Measurements from ENCODE around the gene EXOC3L4.
"Not testable (repeated sequence)": the region's sequence is repeated elsewhere in the genome, so short reads cannot be mapped to it uniquely, and the experiment has no call there.

The EXOC3L4 gene

DNA sequence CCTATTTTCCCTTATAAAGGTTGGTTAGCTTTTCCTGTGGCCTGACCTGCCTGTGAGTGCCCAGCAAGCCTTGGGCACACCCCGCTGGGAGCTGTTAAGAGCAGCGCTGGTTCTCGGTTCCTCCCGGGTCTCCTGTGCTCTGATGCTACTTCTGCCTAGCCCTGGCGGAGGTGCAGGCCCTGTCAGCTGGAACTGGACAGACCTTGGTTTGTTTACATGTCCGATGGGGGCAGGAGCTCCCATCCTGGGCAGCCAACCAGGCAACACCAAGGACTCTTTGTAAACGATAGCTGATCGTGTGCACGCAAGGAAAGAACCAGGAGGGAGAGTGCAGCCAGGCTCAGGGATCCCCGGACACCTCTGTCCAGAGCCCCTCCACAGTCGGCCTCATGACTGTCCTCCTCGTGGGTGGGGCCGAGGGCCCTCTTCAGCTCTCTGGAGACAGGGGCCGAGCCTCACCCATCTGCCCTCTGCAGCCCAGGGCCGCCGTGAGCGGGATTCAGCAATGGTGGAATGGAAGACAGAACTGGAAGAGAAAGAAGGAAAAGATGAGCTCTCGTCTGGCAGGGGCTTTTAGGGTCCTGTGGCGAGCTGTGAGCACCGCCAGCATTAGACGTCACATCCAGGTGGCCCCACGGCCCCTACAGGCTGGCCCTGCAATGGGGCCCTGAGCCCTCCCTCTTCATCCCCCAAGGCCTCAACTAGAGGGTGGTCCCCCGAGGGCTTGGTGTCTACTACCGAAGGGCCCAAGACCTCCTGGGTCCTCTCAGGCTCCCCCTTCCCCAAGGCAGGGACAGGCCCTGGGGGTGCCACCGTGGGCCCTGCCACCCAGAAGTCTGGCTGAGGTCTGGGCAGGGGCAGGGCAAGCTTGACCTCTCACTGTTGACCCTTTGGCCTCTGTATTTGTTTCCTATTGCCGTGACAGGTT lies 41.1 kb downstream of the EXOC3L4 start:
- DNase-seq = no peak

GRCh38 chr14:103136388-103137271 lies 42.1 kb downstream of the EXOC3L4 start:
- DNase-seq = no peak

DNA sequence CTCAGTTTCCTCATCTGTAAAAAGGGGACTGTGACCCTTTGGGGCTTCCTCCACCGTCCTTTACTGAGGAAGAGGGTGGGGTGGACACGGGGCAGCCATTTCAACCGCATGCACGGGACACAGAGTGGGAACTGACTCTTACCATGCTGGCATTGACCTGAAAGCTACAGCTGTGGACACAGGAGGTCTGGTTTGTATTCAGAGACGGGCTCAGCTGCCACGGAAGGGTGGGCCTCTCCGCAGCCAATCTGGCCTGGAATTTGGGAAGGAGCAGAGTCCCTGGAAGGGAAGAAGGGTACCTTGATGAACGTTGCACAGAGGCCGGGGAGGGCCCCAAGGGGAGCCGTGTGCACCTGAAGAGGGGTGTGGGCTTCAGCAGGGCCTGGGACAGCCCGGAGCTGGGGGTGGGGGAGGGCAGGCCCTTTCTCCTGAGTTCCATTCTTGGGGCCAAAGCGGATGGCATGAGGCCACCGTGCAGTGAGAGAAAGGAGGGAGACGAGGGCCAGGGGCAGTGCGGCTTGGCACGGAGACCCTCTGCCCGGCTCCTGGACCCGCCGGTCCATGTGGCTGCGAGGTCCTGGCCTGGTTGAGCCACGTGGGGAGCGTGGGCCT lies 43.3 kb downstream of the EXOC3L4 start:
- DNase-seq = no peak

GRCh38 chr14:103138301-103139131 lies 44.0 kb downstream of the EXOC3L4 start:
- DNase-seq = no peak

DNA sequence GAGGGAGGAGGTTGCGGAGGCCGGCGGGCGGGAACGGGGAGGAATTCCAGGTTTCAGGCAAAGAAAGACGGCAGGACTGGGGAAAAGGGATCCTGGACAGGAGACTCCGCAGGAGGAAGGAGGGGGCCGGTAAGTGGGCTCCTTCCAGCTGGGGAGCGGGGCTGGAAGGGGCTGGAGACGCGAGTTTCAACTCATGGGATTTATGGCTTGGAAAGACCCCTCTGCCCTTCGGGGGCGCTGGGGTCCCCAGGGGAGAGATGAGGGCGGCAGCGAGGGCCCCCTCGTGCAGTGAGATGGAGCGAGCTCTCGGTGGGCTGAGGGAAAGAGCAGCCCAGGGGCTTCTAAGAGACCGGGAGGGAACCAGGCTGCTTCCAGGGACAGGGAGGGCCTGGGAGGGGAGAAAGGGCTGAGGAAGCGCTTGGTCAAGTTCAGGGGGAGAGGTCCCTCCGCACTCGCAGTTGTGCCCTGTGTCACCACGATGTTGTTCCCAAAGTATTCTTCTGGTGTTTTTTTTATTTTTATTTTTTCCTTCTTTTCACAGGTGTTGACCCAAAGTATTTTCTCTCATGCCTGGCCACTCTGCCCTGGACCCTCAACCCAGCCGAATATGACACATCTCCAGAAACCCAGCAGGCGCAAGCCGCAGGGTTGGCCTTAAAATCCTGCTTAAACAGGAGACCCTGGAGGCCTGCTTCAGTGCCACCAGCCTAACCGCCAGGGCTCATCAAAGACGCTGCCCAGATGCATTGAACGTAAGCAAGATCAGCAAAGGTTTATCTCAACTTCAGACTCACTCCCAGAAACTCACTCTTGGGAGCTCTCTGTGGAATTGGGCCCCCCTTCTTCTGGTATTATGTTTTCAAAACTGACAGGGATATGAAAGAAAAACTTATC lies 44.9 kb downstream of the EXOC3L4 start:
- DNase-seq = no peak

DNA sequence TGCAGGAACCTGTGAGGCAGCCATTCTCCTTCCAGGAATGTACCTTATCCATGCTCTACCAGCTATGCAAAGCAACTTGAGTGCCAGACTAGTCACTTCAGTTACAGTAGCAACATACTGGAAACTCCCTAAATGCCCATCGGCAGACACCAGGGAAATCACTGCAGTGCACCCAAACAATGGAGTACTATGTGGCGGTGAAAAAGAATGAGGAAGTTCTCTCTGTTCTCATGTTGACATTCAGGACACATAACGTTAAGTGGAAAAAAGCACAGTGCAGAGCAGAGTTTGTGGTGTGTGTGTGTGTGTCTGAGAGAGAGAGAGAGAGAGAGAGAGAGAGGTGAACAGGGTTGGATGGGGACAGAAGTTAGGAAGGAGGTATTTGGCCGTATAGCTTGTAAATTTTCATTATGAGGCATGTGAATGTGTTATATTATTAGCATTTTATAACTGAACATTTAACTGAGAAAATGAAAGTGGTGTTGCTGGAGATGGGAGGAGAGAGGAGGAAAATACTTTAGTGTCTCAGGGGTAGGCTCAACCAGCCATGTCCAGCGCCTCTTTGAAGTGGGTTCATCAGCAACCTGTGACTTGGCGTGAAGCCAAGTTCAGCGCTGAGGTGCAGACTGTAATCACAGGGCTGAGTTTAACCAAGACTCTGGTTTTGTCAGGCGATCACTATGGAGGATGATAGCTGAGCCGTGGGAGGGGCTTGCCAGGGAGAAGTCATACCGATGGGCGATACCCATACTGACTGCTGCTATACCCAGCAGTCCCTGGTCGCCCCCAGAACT lies 46.0 kb downstream of the EXOC3L4 start:
- DNase-seq = no peak

DNA sequence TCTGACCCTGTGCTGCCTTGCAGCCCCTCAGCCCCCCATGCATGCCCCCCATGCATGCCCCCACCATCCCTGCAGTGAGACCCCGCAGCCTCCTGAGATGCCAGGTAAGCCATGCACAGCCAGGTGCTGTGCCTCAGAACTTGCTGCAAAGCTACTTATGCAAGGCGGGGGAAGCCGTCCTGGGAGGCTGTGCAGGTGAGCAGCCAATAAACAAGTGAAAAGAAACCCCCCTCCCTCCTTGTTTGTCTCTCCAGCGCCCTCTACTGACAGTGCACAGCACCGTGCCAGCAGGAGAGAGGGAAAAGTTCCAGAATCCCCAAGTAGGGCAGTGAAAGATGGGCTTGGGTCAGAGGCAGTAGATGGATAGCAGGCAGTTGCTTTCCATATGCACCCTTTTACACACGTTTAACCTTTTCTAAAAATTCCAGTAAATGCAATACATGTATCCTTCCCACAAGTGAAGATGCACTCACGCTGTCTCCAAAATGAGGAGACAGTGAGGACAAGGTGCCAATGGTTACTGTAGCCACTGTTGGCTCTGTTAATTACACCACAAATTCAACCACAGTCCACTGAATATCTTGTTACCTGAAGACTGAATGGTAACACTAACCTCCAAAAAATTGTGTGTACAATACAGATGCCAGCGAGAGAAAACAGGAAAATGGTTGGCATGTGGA lies 46.7 kb downstream of the EXOC3L4 start:
- no peak for DNase-seq

- no peak for DNase-seq
Observed at GRCh38 chr14:103142026-103142425, 47.5 kb downstream of the EXOC3L4 start.

- DNase-seq = no peak
Observed at GRCh38 chr14:103142721-103143302, 48.3 kb downstream of the EXOC3L4 start.

DNA sequence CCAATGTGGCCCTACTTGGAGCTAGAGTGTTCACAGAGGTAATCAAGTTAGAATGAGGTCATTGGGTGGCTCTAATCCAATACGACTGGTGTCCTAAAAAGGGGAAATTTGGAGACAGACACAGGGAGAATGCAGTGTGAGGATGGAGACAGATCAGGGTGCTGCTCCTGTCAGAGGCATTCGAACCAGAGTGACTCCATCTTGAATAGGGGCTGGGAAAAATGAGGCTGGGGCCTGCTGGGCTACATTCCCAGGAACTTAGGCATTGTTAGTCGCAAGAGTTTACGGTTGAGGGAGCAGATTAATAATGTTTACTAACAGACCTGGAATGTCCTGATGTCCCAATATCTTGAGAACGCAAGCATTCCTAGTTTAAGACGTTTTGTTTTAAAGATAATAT lies 49.0 kb downstream of the EXOC3L4 start:
- DNase-seq = no peak

DNA sequence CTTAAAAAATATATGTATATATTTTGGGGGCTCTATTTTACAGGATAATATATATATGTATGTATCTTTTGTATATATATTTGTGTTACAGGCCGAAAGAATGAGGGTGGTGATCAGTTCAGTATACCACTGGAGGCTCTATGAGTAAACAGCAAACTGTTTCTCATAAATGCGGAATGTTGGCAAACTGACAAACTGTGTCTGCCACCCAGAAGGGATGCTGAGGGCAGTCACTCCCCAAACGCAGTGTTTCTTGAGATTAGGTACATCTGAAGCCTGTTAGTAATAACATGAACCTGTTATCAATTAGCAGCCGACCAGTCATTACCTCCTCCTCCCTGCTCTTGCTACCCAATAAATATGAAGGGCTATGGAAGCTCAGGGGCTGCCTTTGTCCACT lies 49.6 kb downstream of the EXOC3L4 start:
- no peak for DNase-seq

DNA sequence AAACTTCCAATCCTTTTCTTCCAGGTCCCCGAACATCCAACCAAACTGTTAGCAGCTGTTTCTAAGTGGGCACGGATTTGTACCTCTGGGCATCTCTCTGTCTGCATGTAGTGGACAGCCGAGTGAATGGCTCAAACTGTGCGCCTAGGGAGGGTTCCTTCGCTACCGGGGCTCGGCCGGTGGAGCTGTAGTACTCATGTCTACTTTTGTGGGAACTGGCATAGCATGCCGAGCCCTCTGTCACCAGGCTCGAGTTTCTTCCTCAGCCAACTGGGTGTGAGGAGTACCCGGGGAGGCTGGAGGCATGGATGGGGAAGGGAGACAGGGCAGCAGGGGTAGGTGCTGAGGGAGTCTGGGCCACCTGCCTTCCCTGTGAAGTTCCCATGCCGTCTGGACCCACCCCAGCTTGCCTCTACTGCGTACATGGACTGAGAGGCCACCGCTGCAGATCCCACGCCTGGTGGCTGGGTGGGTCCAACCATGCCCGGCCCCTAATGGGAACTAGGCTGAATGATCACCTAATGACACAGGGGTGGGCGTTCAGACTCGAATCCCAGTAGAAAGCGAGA lies 51.7 kb downstream of the EXOC3L4 start:
- DNase-seq = no peak

DNA sequence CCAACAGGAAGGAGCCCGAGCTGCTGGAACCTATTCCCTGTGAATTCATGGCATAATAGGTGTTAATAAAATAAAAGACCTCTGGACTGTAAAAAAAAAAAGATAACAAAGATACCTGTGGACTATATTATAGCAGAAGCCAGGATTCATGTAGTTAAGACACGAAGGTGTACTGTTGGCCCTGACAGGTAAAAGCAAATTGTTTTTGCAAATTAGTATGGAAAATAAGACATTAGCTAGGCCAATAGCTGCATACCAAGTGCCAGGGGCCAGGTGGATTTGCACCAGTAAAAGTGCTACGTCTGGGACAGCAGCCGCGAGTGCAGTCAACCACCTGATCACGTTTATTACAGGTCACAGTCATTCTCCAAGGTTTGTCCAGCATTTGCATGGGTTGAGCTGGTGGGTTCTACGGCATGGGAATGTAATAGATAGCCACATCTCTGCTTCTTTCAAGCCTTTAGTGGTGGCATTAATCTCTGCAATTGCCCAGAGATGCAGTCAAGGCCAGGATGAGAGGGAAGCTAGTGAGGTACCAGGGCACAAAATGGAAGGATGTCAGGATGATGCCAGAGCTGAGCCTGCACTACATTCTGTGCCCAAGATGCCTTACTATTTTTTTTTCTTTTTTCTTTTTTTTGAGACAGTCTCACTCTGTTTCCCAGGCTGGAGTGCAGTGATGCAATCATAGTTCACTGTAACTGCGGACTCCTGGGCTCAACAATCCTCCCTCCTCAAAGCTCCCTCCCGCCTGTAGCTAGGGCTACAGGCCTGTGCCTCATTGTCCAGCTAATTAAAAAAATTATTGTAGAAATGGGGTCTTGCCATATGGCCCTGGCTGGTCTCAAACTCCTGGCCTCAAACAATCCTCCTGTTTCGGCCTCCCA lies 55.1 kb downstream of the EXOC3L4 start:
- no peak for DNase-seq

GRCh38 chr14:103151270-103151945 lies 56.9 kb downstream of the EXOC3L4 start:
- DNase-seq = no peak

- DNase-seq = no peak
Observed at GRCh38 chr14:103155010-103155409, 60.5 kb downstream of the EXOC3L4 start.

DNA sequence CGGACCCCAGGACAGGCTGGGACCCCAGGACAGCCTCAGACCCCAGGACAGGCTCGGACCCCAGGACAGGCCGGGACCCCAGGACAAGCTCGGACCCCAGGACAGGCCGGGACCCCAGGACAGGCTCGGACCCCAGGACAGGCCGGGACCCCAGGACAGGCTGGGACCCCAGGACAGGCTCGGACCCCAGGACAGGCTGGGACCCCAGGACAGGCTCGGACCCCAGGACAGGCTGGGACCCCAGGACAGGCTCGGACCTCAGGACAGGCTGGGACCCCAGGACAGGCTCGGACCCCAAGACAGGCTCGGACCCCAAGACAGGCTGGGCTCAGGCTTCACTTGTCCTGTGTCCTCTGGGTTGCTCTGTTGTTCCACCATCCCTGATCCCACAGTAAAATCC lies 60.9 kb downstream of the EXOC3L4 start:
- DNase-seq = not testable (repeated sequence)

DNA sequence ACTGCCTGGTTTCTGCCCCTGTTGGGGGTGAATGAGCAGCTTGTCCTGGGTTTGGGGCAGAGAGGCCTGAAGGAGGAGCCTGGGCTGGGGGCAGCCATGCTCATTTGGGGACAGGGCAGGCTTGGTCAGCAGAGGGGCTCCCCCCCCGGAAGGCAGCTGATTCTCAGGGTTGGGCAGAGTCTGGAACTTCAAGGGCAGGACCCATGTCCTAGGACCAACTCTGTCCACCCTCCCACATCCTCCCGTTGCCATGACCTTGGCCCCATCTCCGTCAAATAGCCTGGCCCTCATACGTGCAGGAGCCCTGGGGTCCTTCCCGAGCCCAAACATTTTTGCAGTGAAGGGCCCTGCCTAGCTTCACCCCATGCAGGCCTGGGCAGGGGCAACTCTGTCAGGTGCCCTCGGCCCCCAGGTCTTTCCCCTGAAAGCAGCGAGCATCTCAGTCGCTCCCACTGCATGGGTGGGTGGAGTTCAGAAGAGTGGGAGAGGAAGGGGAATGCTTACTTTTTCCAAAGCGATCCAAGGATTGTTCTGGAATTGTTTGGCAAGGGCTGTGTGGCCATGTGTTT lies 61.4 kb downstream of the EXOC3L4 start:
- DNase-seq = no peak
